GM18519 (cell line): ENCODE data around the gene SLC6A19.
"Not testable (repeated sequence)": the region's sequence is repeated elsewhere in the genome, so short reads cannot be mapped to it uniquely, and the experiment has no call there.

Source experiments
- ATAC-seq: cut with Tn5 transposase; IDR thresholded peaks from one replicate; pipeline ENCODE4 v1.9.1; 2021; ENCODE audit warnings: mild to moderate bottlenecking, moderate library complexity; ENCODE audit not compliant: unreplicated experiment, low FRiP score

Gene SLC6A19

DNA sequence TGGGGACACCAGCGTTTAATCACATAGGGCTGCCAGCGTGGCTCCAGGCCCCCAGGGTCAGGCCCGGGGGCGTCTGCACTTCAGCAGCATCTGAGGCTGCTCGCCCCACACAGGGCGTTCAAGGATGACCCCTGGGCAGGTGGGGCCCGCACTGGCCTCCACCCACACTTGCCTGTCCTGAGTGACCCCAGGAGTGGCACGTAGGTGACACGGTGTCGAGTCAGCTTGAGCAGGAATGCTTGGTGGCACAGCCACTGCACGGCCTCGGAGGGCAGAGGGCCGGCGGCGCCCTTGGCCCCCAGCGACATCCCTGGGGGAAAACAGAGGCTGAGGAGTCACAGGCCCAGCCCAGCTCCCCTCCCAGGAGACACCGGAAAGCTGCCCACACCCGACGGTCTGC is 52.8 kb downstream of the SLC6A19 start:
- no peak for ATAC-seq

- ATAC-seq: no peak
These were observed 53.7 kb downstream of the SLC6A19 start for GRCh38 chr5:1255081-1255561.

- no peak for ATAC-seq
These were observed 55.4 kb downstream of the SLC6A19 start for GRCh38 chr5:1256776-1257175.

- ATAC-seq: no peak
These were observed 56.0 kb downstream of the SLC6A19 start for GRCh38 chr5:1257363-1257762.

DNA sequence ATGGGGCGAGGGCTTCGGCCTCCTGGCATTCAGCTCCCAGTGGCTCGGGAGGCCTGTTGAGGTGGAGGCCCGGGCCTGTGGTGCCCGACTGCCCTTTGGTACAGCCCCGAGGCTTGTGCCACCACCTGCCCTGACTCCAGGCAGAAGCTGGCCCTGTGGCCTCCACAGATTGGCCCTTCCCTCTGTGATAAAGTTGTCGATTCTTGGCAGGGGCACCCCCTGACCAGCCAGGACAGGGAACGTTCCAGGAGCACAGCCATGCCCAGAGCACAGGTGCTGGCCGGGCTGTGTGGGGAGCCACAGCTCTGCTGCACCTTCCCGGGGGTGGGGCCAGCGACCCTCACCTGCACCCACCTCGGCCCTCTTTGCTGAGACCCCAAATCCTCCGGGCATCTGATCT is 56.4 kb downstream of the SLC6A19 start:
- no peak for ATAC-seq

- ATAC-seq: no peak
These were observed 58.5 kb downstream of the SLC6A19 start for GRCh38 chr5:1259806-1260480.

GRCh38 chr5:1261643-1262042 is 60.2 kb downstream of the SLC6A19 start:
- ATAC-seq: no peak

DNA sequence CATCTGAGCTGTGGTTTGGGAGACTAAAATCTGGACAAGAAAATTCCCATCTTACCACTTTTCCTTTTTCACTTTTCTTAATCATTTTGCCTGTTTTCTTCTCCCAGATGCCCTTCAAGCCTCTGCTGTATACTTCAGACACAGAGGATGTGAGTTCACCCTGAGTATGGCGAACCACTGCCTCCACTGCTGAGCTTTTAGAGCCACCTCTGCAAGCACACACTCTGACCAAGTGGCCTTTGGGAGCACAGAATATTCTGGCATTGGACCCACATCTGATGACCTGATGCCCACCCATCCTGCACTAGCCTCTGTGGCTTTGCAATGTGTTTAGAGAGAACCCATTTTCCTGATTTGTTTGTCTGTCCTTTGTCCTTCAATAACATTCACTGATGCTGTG is 61.0 kb downstream of the SLC6A19 start:
- no peak for ATAC-seq

DNA sequence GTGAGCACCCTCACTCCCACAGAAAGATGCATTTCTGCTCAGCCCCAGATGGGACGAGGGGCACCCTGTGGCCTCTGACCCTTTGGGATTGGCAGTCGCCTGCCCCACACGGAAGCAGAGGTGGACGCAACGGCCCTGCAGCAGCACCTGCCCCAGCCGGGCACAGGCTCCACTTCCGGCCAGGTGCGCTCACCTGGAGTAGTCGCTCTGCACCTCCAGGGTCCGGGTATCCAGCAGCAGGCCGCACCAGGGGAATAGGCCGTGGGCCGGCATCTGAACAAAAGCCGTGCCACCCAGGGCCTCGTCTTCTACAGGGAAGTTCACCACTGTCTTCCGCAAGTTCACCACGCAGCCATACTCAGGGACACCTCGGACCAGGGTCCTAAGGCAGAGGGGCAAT is 62.8 kb downstream of the SLC6A19 start:
- no peak for ATAC-seq

- no peak for ATAC-seq
These were observed 63.6 kb downstream of the SLC6A19 start for GRCh38 chr5:1265026-1265425.

DNA sequence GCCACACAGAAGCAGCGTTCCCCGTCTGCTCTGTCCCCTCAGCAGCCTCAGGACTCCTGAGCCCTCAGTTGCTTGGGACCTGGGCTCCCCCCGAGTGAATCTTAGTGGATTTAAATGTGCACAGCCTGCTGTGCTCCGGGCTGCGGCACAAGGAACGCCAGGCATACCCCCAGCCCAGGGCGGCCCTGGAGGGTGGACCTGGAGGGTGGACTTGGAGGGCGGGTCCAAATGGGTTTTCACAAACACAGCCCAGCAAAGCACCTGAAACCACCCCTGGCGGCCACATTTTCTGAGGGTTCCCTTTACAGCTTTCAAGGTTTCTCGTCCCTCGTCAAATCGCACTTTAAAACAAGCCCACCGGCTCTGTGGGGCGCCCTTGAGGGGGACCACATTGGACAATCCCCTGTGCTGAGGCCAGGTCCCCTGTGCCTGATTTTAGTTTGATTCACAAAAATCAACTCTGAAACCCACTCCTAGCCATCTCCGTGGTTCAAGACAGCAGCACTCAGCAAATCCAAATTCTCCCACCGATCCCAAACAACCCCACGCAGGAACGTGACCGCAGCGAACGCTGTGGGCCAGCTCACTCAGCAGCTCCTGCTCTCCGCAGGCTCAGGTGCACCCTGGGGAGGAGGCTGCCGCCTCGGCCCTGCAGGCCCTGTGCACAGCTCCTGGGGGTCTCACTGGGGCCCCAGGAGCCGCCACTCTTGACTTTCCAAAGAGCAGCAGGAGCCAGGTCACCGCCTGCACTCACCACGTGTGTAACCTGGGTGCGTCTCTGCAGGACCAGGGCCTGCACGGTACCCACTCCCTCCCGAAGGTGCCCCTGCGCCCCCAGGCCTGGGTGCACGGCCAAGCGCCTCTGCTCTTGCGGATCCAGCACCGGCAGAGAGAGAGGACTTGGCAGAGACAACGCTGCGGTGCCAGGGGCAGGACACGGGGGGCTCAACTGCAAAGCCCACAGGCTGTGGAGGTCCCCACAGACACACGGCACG is 64.4 kb downstream of the SLC6A19 start:
- no peak for ATAC-seq

- ATAC-seq: no peak
These were observed 65.4 kb downstream of the SLC6A19 start for GRCh38 chr5:1266791-1267190.

- ATAC-seq: not testable (repeated sequence)
These were observed 66.1 kb downstream of the SLC6A19 start for GRCh38 chr5:1267464-1267863.

DNA sequence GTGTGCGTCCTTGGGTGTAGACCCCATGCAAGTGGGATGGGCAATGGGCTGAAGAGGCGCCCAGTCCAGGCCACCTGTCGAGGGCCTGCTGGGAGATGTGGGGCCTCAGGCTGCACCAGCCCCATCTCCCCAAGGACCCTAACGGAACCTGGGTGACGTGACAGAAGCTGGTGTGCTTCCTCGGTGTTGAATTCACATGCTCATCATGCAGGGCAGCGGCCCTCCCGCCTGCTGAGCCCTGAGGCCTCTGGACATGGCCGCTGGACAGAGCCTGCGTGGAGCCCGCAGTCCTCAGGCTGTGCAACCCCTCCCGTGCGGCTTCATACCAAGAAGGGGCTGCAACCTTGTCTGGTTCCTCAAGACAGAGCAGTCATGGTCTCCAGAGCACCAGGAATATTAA is 66.7 kb downstream of the SLC6A19 start:
- no peak for ATAC-seq

- no peak for ATAC-seq
These were observed 67.3 kb downstream of the SLC6A19 start for GRCh38 chr5:1268666-1269065.

GRCh38 chr5:1270426-1270825 is 69.0 kb downstream of the SLC6A19 start:
- no peak for ATAC-seq

DNA sequence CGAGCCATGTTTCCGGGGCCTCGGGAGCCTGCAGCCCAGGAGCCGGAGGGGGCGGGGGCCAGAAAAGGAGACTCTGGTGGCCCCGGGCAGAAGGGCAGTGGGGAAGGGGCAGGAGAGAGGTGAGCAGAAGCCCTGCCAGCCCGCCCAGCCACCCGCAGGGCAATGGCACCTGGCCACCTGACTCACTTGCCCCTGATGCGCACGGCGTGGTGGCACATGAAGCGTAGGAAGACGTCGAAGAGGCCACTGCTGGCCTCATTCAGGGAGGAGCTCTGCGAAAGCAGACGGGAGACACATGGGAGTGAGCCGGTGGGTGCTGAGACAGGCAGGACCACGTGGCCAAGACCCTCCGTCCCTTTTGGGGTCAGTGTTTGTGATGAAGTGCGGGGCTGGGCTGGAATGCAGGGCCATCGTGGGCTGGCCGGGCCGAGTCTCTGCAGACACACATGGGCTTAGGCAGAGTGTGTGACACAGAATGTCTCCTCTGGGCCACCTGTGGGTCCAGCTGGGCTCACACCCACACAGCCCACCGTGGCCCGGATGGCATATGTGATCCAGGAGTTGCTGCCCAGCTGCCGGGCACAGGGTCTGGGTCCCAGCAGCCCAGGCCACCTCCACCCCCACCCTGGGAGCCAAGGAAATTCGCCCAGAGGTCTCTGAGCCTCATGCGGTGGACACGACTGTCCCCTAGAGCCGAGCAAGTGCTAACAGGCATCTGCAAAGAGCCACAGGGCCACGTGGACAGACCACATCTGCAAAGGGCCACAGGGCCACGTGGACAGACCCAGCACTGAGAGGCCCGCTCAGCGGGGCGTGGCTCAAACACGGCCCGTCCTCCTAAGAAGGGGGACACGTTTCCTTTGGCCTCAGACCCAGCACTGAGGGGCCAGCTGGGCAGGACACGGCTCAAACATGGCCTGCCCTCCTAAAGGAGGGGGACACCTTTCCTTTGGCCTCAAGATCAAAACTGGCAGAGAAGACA is 69.8 kb downstream of the SLC6A19 start:
- ATAC-seq: no peak

- no peak for ATAC-seq
These were observed 70.8 kb downstream of the SLC6A19 start for GRCh38 chr5:1272201-1272600.

- no peak for ATAC-seq
These were observed 72.3 kb downstream of the SLC6A19 start for GRCh38 chr5:1273745-1274144.

GRCh38 chr5:1274471-1274870 is 73.1 kb downstream of the SLC6A19 start:
- ATAC-seq: no peak
